PFSK-1 (cell line): Measurements from ENCODE around the gene CCDC92B.

Experiments
- POLR2AphosphoS5 ChIP-seq: IDR thresholded peaks from 2 replicates; pipeline ENCODE4 v1.6.1; 2012; ENCODE audit warnings: low read depth, mild to moderate bottlenecking, control low read depth, low read length, moderate library complexity
- REST ChIP-seq, 2 experiments: IDR thresholded peaks; 2 replicates each; pipeline versions ENCODE4 v1.6.1 to v1.8.0; 2011 to 2012; ENCODE audit warnings: low read depth in 2 of 2, low read length in 2 of 2, control low read depth in 1 of 2, inconsistent platforms in 1 of 2, mild to moderate bottlenecking in 1 of 2, moderate library complexity in 1 of 2; ENCODE audit not compliant: insufficient read depth in 1 of 2
- TAF1 ChIP-seq: IDR thresholded peaks from 2 replicates; pipeline ENCODE4 v1.6.1; 2012; ENCODE audit warnings: low read length, control low read depth, borderline replicate concordance; ENCODE audit not compliant: insufficient read depth

- TF ChIP-seq POLR2AphosphoS5 (no peak), REST (IDR thresholded peaks at IDR 0.05; ENCODE audit: insufficient read depth in 1 of 2, low read depth in 2 of 2, low read length in 2 of 2) (no peak), TAF1 (no peak)
Measured at GRCh38 chr17:2695243-2695960, 54.0 kb downstream of the CCDC92B start.
